K562 (cell line): ENCODE results near the gene SRSF6. TPM values are rescaled to one million over a fixed set of nuclear protein-coding genes. Genes with fewer than 3 reads are reported as not detected.

ENCODE experiments used
- ARID1B ChIP-seq: fragments of 450-650 bp; IDR thresholded peaks from 2 replicates; pipeline ENCODE4 v1.6.1; 2016; ENCODE audit warnings: antibody characterized with exemption, mild to moderate bottlenecking, inconsistent platforms
- BCOR ChIP-seq: fragments of 450-650 bp; IDR thresholded peaks from 2 replicates; pipeline ENCODE4 v1.6.1; 2016
- CHD4 ChIP-seq: fragments of 200-600 bp; sonication (generic); IDR thresholded peaks from 3 replicates; pipeline ENCODE4 v1.6.1; 2012; ENCODE audit warnings: low read depth, mild to moderate bottlenecking, mixed read lengths, low read length, inconsistent platforms; ENCODE audit not compliant: insufficient read depth, insufficient replicate concordance, poor library complexity, severe bottlenecking
- DMBX1 ChIP-seq: fragments of 250-450 bp; sonication (Bioruptor Pico); IDR thresholded peaks from 2 replicates; pipeline ENCODE4 v1.8.0; 2022; ENCODE audit warnings: inconsistent platforms, mild to moderate bottlenecking, moderate library complexity, borderline replicate concordance
- ESRRA ChIP-seq: fragments of 450-650 bp; IDR thresholded peaks from 2 replicates; pipeline ENCODE4 v1.6.1; 2014; ENCODE audit warnings: low read depth, mild to moderate bottlenecking, moderate library complexity, borderline replicate concordance
- ETV5 ChIP-seq: sonication (generic); formaldehyde crosslinking; IDR thresholded peaks from 2 replicates; pipeline ENCODE4 v1.4.0; 2020; ENCODE audit warnings: low read depth, mild to moderate bottlenecking, missing genetic modification reagents
- FOXM1 ChIP-seq, 2 experiments: fragments of 450-650 bp in 1 of 2; sonication (generic) in 1 of 2; formaldehyde crosslinking in 1 of 2; IDR thresholded peaks; 2 replicates each; pipeline versions ENCODE4 v1.6.1 to v1.9.0; 2017 to 2022; ENCODE audit warnings: low read depth in 2 of 2, mild to moderate bottlenecking in 2 of 2, missing genetic modification reagents in 1 of 2, moderate library complexity in 1 of 2
- MBD2 ChIP-seq: sonication (generic); IDR thresholded peaks from 2 replicates; pipeline ENCODE4 v1.6.1; 2016; ENCODE audit warnings: low read depth, borderline replicate concordance
- PCBP2 ChIP-seq: fragments of 200-400 bp; formaldehyde crosslinking; IDR thresholded peaks from 2 replicates; pipeline ENCODE4 v1.6.1; 2018; ENCODE audit warnings: low read length, low read depth, mild to moderate bottlenecking, moderate library complexity; ENCODE audit not compliant: poor library complexity, severe bottlenecking
- POLR2AphosphoS2 ChIP-seq: IDR thresholded peaks from 2 replicates; pipeline ENCODE4 v1.6.1; 2012; ENCODE audit warnings: low read length, improper control_type of control experiment
- POLR2H ChIP-seq: IDR thresholded peaks from 2 replicates; pipeline ENCODE4 v1.6.1; 2016; ENCODE audit warnings: missing genetic modification characterization, low read depth, mild to moderate bottlenecking, control low read depth, missing compliant biosample characterization, moderate library complexity
- STAT5B ChIP-seq: fragments of 250-450 bp; sonication (Bioruptor Pico); IDR thresholded peaks from 2 replicates; pipeline ENCODE4 v1.8.0; 2021; ENCODE audit warnings: mild to moderate bottlenecking, inconsistent platforms
- TCF7 ChIP-seq: sonication (generic); IDR thresholded peaks from 2 replicates; pipeline ENCODE4 v1.6.1; 2016; ENCODE audit warnings: antibody characterized with exemption, borderline replicate concordance
- TEAD4 ChIP-seq, 2 experiments: sonication (generic) in 1 of 2; formaldehyde crosslinking in 1 of 2; IDR thresholded peaks; 2 replicates each; pipeline versions ENCODE4 v1.6.1 to v1.8.0; 2012 to 2022; ENCODE audit warnings: borderline replicate concordance in 1 of 2, inconsistent platforms in 1 of 2, low read length in 1 of 2, mild to moderate bottlenecking in 1 of 2, missing genetic modification reagents in 1 of 2
- TRIM24 ChIP-seq, 2 experiments: fragments of 450-650 bp; IDR thresholded peaks; 2 replicates each; pipeline ENCODE4 v1.6.1; 2016
- ZBTB17 ChIP-seq: fragments of 450-650 bp; formaldehyde crosslinking; IDR thresholded peaks from 2 replicates; pipeline ENCODE4 v1.4.0; 2020; ENCODE audit warnings: mild to moderate bottlenecking
- ZNF76 ChIP-seq: fragments of 250-450 bp; sonication (Bioruptor Pico); IDR thresholded peaks from 2 replicates; pipeline ENCODE4 v1.4.0; 2020; ENCODE audit warnings: mild to moderate bottlenecking, moderate library complexity, borderline replicate concordance
- ZSCAN32 ChIP-seq: fragments of 450-650 bp; formaldehyde crosslinking; IDR thresholded peaks from 2 replicates; pipeline ENCODE4 v1.4.0; 2020; ENCODE audit warnings: mild to moderate bottlenecking, moderate library complexity
- polyA plus RNA-seq, 8 experiments: library from polyadenylated mRNA; depleted of rRNA in 4 of 8; stranded (reverse) in 5 of 8; unstranded in 3 of 8; fragments of >200 nt; fragmentation: Nextera tagmentation in 2 of 8; fragmentation: Illumina TruSeq in 1 of 8; extraction: Ambion mirVana in 2 of 8; extraction: Trizol in 1 of 8; gene quantifications; 2 replicates each; pipeline versions ENCODE4 v1.2.1 to v1.2.3, GENCODE V29; 2011 to 2014; ENCODE audit warnings: inconsistent platforms in 1 of 8, missing spikeins in 1 of 8
- total RNA-seq, 7 experiments: library from RNA; depleted of rRNA in 6 of 7; stranded (reverse); fragments of >200 nt in 6 of 7; fragmentation: Illumina TruSeq in 2 of 7; extraction: Trizol in 2 of 7; gene quantifications; 2 replicates each; pipeline versions ENCODE4 v1.2.1 to v1.2.3, GENCODE V29; 2011 to 2021; ENCODE audit warnings: low replicate concordance in 1 of 7
- TF ChIP-seq, protein P1 (sequence below), 3 experiments: IDR thresholded peaks in 2 of 3; conservative IDR thresholded peaks in 1 of 3; 2 replicates each; pipeline ENCODE4 v1.5.1; 2011 to 2012; ENCODE audit warnings: low read length in 3 of 3, mild to moderate bottlenecking in 3 of 3, control low read depth in 2 of 3, improper control_type of control experiment in 1 of 3, inconsistent platforms in 1 of 3, low read depth in 1 of 3, mixed read lengths in 1 of 3, moderate library complexity in 1 of 3; ENCODE audit not compliant: insufficient read depth in 2 of 3
- TF ChIP-seq, protein P2 (sequence below): fragments of 200-800 bp; sonication (Bioruptor generic); IDR thresholded peaks from 2 replicates; pipeline ENCODE4 v1.6.1; 2017; ENCODE audit warnings: missing genetic modification characterization, missing compliant biosample characterization
- TF ChIP-seq, protein P3 (sequence below): IDR thresholded peaks from 2 replicates; pipeline ENCODE4 v1.6.1; 2011; ENCODE audit not compliant: insufficient read length; ENCODE audit errors: extremely low read depth
- TF ChIP-seq, protein P4 (sequence below): fragments of 450-650 bp; IDR thresholded peaks from 2 replicates; pipeline ENCODE4 v1.6.1; 2016; ENCODE audit warnings: missing biosample characterization, missing genetic modification characterization

The SRSF6 gene
- total and polyA plus RNA-seq, 9 of the 15 experiments (the other 6 are each of a cell fraction or from before 2014, with no cell fraction given): 52.4 to 165 (median 117) TPM

DNA sequence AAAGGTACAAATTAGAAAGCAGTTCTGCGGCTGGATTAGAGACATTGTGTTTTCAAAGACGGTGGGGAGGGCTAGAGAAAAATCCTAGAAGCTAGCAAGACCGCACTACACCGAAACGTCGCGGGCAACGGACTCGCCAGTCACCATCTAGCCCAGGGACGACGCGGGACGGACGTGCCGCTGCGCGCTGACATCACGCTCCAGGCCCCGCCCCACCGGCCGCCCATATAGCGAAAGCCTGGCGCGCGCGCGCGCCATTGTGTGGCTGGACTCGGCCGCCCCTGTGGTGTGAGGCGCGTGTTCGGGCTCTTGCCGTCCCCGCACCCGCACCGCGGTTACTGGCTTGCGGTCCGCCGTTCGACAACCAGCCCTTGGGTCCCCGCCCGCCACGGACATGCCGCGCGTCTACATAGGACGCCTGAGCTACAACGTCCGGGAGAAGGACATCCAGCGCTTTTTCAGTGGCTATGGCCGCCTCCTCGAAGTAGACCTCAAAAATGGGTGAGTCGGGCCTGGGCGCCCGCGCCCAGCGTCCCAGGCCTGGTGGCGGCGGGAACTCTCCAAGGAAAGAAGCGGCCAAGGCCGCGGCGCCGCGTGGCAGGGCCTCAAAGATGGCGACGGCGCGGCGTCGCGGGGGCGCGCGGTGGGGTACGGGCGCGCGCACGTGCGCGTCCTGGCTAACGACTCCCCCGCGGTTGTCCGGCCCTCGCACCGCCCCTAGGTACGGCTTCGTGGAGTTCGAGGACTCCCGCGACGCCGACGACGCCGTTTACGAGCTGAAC, at the start of gene SRSF6 (continued):
- TF ChIP-seq CHD4: no peak
- TF ChIP-seq POLR2H (tag): peak; percentile 97
- no peak for TF ChIP-seq ZSCAN32 (CRISPR knock-in tag)
- TF ChIP-seq ESRRA: peak; percentile 68
- peak; percentile 82; the same call in 1 of the 2 replicates for TF ChIP-seq ZBTB17 (CRISPR knock-in tag)
- TF ChIP-seq TEAD4 (IDR thresholded peaks at IDR 0.05; ENCODE audit: low read length): no peak
- peak; percentile 91 for TF ChIP-seq TEAD4 (CRISPR knock-in tag; IDR thresholded peaks at IDR 0.05; ENCODE audit: borderline replicate concordance)
- TF ChIP-seq BCOR: no peak
- TF ChIP-seq TRIM24 (IDR thresholded peaks at IDR 0.05): no peak; a peak in 1 of 4 replicates
- TF ChIP-seq, protein P1, sequence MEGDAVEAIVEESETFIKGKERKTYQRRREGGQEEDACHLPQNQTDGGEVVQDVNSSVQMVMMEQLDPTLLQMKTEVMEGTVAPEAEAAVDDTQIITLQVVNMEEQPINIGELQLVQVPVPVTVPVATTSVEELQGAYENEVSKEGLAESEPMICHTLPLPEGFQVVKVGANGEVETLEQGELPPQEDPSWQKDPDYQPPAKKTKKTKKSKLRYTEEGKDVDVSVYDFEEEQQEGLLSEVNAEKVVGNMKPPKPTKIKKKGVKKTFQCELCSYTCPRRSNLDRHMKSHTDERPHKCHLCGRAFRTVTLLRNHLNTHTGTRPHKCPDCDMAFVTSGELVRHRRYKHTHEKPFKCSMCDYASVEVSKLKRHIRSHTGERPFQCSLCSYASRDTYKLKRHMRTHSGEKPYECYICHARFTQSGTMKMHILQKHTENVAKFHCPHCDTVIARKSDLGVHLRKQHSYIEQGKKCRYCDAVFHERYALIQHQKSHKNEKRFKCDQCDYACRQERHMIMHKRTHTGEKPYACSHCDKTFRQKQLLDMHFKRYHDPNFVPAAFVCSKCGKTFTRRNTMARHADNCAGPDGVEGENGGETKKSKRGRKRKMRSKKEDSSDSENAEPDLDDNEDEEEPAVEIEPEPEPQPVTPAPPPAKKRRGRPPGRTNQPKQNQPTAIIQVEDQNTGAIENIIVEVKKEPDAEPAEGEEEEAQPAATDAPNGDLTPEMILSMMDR (IDR thresholded peaks at IDR 0.05 in 2 of 3, conservative IDR thresholded peaks at IDR 0.05 in 1 of 3; ENCODE audit: insufficient read depth in 2 of 3, low read depth in 1 of 3, low read length in 3 of 3): no peak
- no peak for TF ChIP-seq STAT5B
- peak; percentile 91; the same call in 1 of the 2 replicates for TF ChIP-seq POLR2AphosphoS2
- peak; percentile 94 for TF ChIP-seq ZNF76 (CRISPR knock-in tag)
- no peak for TF ChIP-seq FOXM1 (IDR thresholded peaks at IDR 0.05; ENCODE audit: low read depth)
- peak; percentile 88 for TF ChIP-seq FOXM1 (CRISPR knock-in tag; IDR thresholded peaks at IDR 0.05; ENCODE audit: low read depth)
- TF ChIP-seq, protein P2, sequence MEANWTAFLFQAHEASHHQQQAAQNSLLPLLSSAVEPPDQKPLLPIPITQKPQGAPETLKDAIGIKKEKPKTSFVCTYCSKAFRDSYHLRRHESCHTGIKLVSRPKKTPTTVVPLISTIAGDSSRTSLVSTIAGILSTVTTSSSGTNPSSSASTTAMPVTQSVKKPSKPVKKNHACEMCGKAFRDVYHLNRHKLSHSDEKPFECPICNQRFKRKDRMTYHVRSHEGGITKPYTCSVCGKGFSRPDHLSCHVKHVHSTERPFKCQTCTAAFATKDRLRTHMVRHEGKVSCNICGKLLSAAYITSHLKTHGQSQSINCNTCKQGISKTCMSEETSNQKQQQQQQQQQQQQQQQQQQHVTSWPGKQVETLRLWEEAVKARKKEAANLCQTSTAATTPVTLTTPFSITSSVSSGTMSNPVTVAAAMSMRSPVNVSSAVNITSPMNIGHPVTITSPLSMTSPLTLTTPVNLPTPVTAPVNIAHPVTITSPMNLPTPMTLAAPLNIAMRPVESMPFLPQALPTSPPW (CRISPR knock-in tag): peak; percentile 84; the same call in 1 of the 2 replicates
- TF ChIP-seq, protein P3, sequence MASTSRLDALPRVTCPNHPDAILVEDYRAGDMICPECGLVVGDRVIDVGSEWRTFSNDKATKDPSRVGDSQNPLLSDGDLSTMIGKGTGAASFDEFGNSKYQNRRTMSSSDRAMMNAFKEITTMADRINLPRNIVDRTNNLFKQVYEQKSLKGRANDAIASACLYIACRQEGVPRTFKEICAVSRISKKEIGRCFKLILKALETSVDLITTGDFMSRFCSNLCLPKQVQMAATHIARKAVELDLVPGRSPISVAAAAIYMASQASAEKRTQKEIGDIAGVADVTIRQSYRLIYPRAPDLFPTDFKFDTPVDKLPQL: peak; percentile 98
- TF ChIP-seq, protein P4, sequence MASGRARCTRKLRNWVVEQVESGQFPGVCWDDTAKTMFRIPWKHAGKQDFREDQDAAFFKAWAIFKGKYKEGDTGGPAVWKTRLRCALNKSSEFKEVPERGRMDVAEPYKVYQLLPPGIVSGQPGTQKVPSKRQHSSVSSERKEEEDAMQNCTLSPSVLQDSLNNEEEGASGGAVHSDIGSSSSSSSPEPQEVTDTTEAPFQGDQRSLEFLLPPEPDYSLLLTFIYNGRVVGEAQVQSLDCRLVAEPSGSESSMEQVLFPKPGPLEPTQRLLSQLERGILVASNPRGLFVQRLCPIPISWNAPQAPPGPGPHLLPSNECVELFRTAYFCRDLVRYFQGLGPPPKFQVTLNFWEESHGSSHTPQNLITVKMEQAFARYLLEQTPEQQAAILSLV (tag): no peak
- no peak for TF ChIP-seq TCF7
- TF ChIP-seq ARID1B: no peak; the same call in 1 of the 2 replicates
- peak; percentile 96 for TF ChIP-seq DMBX1 (CRISPR knock-in tag)
- TF ChIP-seq MBD2: no peak
- TF ChIP-seq PCBP2: peak; percentile 37
- peak; percentile 62; the same call in 1 of the 2 replicates for TF ChIP-seq ETV5 (CRISPR knock-in tag)
